BLaER1 (cell line): ENCODE data around the gene SLC28A1.
"Not testable (repeated sequence)": the region's sequence is repeated elsewhere in the genome, so short reads cannot be mapped to it uniquely, and the experiment has no call there.

Experiments
- H3K27ac ChIP-seq: shearing (Covaris generic); formaldehyde crosslinking; 2 replicates; pipeline ENCODE4 v1.8.1; 2022
- H3K27me3 ChIP-seq: shearing (Covaris generic); formaldehyde crosslinking; 2 replicates; pipeline ENCODE4 v1.8.1; 2022
- H3K36me3 ChIP-seq: shearing (Covaris generic); formaldehyde crosslinking; 2 replicates; pipeline ENCODE4 v1.8.1; 2022
- H3K4me1 ChIP-seq: shearing (Covaris generic); formaldehyde crosslinking; 2 replicates; pipeline ENCODE4 v1.8.1; 2022
- H3K4me2 ChIP-seq: shearing (Covaris generic); formaldehyde crosslinking; 2 replicates; pipeline ENCODE4 v1.8.1; 2022
- H3K4me3 ChIP-seq: shearing (Covaris generic); formaldehyde crosslinking; 2 replicates; pipeline ENCODE4 v1.8.1; 2022
- H3K9ac ChIP-seq: shearing (Covaris generic); formaldehyde crosslinking; 2 replicates; pipeline ENCODE4 v1.8.1; 2022
- H3K9me3 ChIP-seq: shearing (Covaris generic); formaldehyde crosslinking; 2 replicates; pipeline ENCODE4 v1.8.1; 2022
- H4K20me1 ChIP-seq: shearing (Covaris generic); formaldehyde crosslinking; 2 replicates; pipeline ENCODE4 v1.8.1; 2022
- Cebpa-rat ChIP-seq: shearing (Covaris generic); IDR thresholded peaks from 2 replicates; pipeline ENCODE4 v1.8.1; 2022

The SLC28A1 gene, protein sequence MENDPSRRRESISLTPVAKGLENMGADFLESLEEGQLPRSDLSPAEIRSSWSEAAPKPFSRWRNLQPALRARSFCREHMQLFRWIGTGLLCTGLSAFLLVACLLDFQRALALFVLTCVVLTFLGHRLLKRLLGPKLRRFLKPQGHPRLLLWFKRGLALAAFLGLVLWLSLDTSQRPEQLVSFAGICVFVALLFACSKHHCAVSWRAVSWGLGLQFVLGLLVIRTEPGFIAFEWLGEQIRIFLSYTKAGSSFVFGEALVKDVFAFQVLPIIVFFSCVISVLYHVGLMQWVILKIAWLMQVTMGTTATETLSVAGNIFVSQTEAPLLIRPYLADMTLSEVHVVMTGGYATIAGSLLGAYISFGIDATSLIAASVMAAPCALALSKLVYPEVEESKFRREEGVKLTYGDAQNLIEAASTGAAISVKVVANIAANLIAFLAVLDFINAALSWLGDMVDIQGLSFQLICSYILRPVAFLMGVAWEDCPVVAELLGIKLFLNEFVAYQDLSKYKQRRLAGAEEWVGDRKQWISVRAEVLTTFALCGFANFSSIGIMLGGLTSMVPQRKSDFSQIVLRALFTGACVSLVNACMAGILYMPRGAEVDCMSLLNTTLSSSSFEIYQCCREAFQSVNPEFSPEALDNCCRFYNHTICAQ

DNA sequence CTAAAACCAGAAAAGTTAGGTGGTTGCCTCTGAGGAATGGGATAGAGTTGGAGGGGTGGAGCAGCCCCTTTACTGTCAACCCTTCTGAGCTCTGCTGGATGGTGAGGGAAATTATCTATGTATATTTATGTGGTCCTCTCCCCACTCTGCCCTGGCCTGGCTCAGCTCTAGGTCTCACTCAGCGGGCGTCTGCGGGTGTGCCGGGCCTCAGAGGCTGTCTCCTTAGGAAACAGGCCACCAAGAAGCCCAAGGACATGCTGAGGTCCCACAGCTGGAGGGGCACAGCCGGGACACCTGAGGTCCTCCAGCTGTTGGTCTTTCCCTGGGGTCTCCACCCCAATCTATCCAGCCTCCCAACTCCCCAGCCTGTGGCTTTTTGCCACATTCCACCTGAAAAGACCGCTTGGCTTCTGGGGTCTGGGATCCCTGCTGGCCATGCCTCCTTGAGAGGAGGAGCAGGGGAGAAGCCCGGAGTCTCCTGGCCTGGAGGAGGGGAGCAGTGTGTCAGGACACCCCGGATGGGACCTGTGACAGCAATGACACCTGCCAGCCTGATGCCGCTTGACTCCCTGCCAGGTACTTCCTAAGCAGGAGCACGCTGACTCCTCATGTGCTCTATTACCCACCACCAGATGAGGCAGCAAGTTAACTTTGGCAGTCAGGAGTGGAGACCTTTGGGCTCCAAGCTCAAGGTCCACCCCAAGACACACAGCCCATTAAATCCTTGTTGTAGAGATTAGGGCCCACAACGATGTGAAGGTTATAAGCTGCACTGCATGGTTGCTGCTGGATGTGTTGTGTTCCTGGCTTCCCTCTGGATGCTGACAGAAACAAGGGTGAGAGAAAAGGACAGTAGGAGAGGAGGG is at the start of gene SLC28A1:
Gene SLC28A1 (plus strand): TSS at position 747 of the 866 bp plus-strand sequence. CDS start 3,099 bp downstream, outside the sequence.
- Histone ChIP-seq H3K27ac (no peak within 1 kb of the TSS), H3K4me1 (no peaks in the 10 kb centered on the region), H3K9ac (no peak within 1 kb of the TSS), H4K20me1 (no peaks in the 10 kb centered on the region), H3K36me3 (no peaks in the 10 kb centered on the region), H3K4me2 (no peak within 1 kb of the TSS), H3K9me3 (no peaks in the 10 kb centered on the region), H3K4me3 (no peak within 1 kb of the TSS), H3K27me3 (no peaks in the 10 kb centered on the region)
- no peak for TF ChIP-seq Cebpa-rat

DNA sequence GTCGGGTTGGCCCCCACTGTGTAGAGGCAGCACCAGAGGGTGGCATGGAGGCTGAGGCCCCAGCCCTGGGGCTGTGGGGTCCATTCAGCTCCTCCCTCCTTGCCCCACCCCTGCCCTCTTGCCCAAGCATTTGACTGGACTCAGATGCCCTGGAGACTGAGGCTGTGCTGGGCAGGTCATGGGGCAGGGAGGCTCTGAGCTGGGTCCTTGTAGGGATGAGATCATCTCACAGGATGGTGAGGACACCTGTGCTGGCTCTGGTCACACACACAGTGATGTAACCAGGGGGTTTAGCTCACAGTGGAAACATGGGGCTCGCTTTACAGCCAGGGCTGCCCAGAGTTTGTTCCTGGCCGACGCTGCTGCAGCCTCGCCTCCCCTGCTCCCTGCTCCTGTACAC is 49.5 kb upstream of the SLC28A1 start:
- TF ChIP-seq Cebpa-rat, result no peak

DNA sequence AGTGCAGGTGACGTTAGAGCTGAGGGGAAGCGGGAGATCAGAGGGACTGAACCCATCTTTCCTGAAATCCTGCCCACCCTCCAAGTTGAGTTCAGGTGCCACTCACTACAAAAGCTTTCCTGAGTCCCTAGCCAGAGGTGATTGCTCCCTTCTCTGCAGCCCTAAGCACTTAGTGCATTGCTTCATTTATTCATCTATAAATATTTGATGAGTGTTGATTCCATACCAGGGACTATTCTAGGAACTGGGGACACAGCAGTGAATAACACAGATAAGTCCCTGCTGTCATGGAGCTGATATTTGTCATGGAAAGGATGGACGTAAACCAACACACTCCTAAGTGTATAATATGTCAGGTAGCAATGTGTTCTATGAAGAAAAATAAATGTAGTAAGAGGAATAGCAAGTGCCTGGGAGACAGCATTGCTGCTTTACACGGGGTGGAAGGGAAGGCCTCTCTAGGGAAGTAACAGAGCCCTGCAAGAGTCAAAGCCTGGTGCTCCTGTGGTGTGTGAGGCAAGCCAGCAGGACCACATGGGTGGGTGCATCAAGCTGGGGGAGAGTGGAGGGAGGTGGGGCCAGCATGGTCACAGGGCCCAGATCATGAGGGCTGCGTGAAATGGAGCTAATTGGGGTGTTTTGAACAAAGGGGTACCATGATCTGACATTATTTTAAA is 48.7 kb upstream of the SLC28A1 start:
- H3K36me3 ChIP-seq, result no peaks in the 10 kb centered on the region
- no peak for TF ChIP-seq Cebpa-rat
- H3K27ac ChIP-seq, result no peak overlapping the region
- H3K4me2 ChIP-seq, result no peak overlapping the region
- no peak overlapping the region for H3K9ac ChIP-seq
- H3K9me3 ChIP-seq, result no peaks in the 10 kb centered on the region
- no peak overlapping the region for H3K4me3 ChIP-seq
- peaks cover 18% of the 10 kb centered on the region; the same call in 1 of the 2 replicates for H3K4me1 ChIP-seq
- no peaks in the 10 kb centered on the region for H4K20me1 ChIP-seq
- H3K27me3 ChIP-seq, result no peaks in the 10 kb centered on the region

More for the DNA sequence above, 49.5 kb upstream of the SLC28A1 start:
- Histone ChIP-seq H3K4me3 (no peak overlapping the region), H3K36me3 (no peaks in the 10 kb centered on the region), H3K9me3 (no peaks in the 10 kb centered on the region), H3K4me1 (peaks cover 9% of the 10 kb centered on the region; the same call in 1 of the 2 replicates), H3K9ac (no peak overlapping the region), H3K27ac (no peak overlapping the region), H3K27me3 (no peaks in the 10 kb centered on the region), H4K20me1 (no peaks in the 10 kb centered on the region), H3K4me2 (no peak overlapping the region)

DNA sequence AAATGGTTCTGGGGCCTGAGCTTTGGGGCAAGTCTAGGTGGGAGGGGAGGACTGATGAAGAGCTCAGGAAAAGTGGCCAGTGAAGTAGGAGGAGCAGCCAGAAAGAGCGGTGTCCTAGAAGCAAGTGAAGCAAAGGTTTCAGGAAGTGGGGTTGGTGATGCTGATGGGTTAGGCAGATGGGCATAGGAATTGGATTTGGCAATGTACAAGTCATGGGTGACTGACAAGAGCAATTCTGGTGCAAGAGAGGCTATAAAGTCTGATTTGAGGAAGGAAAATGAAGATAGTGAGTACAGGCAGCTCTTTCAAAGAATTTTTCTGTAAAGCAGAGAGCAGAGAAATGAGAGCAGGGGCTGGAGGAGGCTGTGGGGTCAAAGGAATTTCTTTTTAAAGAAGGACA is 47.6 kb upstream of the SLC28A1 start:
- Histone ChIP-seq H3K9me3 (no peaks in the 10 kb centered on the region), H3K4me3 (no peak overlapping the region), H3K4me2 (no peak overlapping the region), H3K27ac (no peak overlapping the region), H3K27me3 (no peaks in the 10 kb centered on the region), H4K20me1 (no peaks in the 10 kb centered on the region), H3K9ac (no peak overlapping the region), H3K4me1 (peaks cover 22% of the 10 kb centered on the region; the same call in 1 of the 2 replicates), H3K36me3 (no peaks in the 10 kb centered on the region)
- TF ChIP-seq Cebpa-rat, result no peak

DNA sequence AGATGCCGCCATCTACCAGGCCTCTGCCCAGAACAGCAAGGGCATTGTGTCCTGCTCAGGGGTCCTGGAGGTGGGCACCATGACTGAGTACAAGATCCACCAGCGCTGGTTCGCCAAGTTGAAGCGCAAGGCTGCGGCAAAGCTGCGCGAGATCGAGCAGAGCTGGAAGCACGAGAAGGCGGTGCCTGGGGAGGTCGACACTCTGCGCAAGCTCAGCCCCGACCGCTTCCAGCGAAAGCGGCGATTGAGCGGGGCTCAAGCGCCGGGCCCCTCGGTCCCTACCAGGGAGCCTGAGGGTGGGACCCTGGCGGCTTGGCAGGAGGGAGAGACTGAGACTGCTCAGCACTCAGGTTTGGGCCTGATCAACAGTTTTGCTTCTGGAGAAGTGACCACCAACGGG is 44.7 kb upstream of the SLC28A1 start:
- TF ChIP-seq Cebpa-rat, result no peak
- H3K4me2 ChIP-seq, result no peak overlapping the region
- H4K20me1 ChIP-seq, result no peaks in the 10 kb centered on the region
- peaks cover 22% of the 10 kb centered on the region; the same call in 1 of the 2 replicates for H3K4me1 ChIP-seq
- no peaks in the 10 kb centered on the region for H3K27me3 ChIP-seq
- no peak overlapping the region for H3K4me3 ChIP-seq
- no peaks in the 10 kb centered on the region for H3K36me3 ChIP-seq
- no peak overlapping the region for H3K9ac ChIP-seq
- no peak overlapping the region for H3K27ac ChIP-seq
- no peaks in the 10 kb centered on the region for H3K9me3 ChIP-seq

DNA sequence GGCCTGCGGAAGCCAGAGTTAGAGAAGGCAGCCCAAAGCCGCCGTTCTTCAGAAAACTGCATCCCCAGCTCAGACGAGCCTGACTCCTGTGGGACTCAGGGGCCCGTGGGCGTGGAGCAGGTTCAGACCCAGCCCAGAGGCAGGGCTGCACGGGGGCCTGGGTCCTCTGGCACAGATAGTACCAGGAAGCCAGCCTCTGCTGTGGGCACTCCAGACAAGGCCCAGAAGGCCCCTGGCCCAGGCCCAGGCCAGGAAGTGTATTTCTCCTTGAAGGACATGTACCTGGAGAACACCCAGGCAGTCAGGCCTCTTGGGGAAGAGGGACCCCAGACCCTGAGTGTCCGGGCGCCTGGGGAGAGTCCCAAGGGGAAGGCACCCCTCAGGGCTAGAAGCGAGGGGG is 44.2 kb upstream of the SLC28A1 start:
- no peaks in the 10 kb centered on the region for H3K9me3 ChIP-seq
- H3K4me3 ChIP-seq, result no peak overlapping the region
- TF ChIP-seq Cebpa-rat, result no peak
- H3K27me3 ChIP-seq, result no peaks in the 10 kb centered on the region
- H3K9ac ChIP-seq, result no peak overlapping the region
- H4K20me1 ChIP-seq, result no peaks in the 10 kb centered on the region
- peak overlapping the region; percentile 32 for H3K4me2 ChIP-seq
- H3K36me3 ChIP-seq, result no peaks in the 10 kb centered on the region
- peak overlapping the region; percentile 30; the same call in 1 of the 2 replicates for H3K27ac ChIP-seq
- H3K4me1 ChIP-seq, result peaks cover 22% of the 10 kb centered on the region; the same call in 1 of the 2 replicates

DNA sequence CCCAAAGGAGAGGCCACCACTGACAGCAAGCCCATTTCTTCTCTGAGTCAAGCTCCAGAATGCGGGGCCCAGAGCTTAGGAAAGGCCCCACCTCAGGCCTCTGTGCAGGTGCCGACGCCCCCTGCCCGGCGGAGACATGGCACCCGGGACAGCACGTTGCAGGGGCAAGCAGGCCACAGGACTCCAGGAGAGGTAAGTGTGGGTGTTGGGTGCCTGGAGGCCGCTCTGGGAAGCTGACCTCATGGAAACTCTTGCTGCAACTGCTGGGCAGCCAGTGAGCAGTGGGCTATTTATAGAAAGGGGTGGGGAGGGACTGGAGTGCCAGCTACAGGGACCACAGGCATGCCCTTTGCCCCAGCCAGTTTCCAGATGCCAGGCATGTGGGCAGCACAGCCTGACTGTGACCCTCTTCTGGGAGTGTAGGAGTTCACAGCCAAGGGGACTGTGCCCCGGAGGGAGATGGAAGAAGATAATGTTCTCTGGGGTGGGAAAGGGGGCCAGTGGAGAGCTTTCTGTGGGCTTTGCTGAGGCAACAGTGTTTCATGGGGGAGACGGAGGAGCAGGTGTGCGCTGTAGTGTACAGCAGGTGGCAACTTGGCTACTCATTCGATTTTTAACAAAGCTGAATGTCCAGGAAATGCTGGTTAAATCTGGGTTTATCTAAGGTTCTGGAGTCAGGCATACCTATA is 43.6 kb upstream of the SLC28A1 start:
- Histone ChIP-seq H3K9me3 (no peaks in the 10 kb centered on the region), H3K27ac (peak overlapping the region; percentile 30; the same call in 1 of the 2 replicates), H3K4me1 (peaks cover 22% of the 10 kb centered on the region; the same call in 1 of the 2 replicates), H3K27me3 (no peaks in the 10 kb centered on the region), H3K36me3 (no peaks in the 10 kb centered on the region), H3K4me2 (peak overlapping the region; percentile 32), H3K9ac (no peak overlapping the region), H4K20me1 (no peaks in the 10 kb centered on the region), H3K4me3 (no peak overlapping the region)
- TF ChIP-seq Cebpa-rat, result no peak

DNA sequence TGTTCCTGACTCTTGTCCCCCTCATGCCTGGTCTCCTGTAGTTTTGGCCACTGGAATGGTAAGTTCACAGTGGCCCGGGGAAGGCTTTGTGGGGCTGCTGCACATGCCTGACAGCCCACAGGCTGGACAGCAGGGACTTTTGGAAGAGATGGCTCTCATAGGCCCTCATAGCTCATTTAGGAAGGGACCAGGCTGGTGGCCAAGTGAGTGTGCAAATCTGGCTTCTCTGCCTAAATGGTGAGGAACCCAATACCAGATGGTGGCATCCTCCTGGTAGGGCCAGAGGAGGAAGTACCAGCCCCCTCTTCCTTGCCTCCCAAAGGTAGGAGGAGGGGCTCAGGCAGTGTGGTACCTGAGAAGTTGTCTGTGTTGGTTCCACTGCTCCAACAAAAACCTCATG is 41.7 kb upstream of the SLC28A1 start:
- no peak overlapping the region for H3K4me3 ChIP-seq
- no peak overlapping the region for H3K4me2 ChIP-seq
- H3K9ac ChIP-seq, result no peak overlapping the region
- peaks cover 18% of the 10 kb centered on the region; the same call in 1 of the 2 replicates for H3K4me1 ChIP-seq
- H3K9me3 ChIP-seq, result peaks cover 16% of the 10 kb centered on the region
- no peaks in the 10 kb centered on the region for H4K20me1 ChIP-seq
- no peaks in the 10 kb centered on the region for H3K36me3 ChIP-seq
- no peaks in the 10 kb centered on the region for H3K27me3 ChIP-seq
- no peak for TF ChIP-seq Cebpa-rat
- no peak overlapping the region for H3K27ac ChIP-seq

DNA sequence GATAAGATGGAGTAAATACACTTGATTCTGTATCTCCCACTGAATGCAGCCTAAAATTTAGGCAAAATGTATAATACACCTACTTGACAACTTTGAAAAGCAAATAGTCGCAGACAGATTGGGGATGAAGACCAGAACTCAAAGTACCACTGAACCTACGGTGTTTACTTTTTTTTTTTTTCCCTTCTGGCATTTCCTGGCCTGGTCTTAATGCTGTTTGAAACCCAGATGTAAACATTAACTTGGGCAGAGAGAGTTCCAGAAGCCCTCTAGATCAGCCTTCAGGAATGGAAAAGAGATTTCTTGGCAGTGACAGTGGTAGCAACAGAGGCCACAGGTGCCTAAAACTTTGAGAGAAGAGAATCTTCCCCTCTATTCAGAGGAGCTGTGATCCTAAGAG is 39.5 kb upstream of the SLC28A1 start:
- Histone ChIP-seq H3K36me3 (no peaks in the 10 kb centered on the region), H3K9ac (no peak overlapping the region), H3K4me3 (no peak overlapping the region), H3K4me1 (peaks cover 13% of the 10 kb centered on the region; the same call in 1 of the 2 replicates), H4K20me1 (no peaks in the 10 kb centered on the region), H3K27ac (no peak overlapping the region), H3K4me2 (no peak overlapping the region), H3K27me3 (no peaks in the 10 kb centered on the region), H3K9me3 (peaks cover 17% of the 10 kb centered on the region)
- no peak for TF ChIP-seq Cebpa-rat

DNA sequence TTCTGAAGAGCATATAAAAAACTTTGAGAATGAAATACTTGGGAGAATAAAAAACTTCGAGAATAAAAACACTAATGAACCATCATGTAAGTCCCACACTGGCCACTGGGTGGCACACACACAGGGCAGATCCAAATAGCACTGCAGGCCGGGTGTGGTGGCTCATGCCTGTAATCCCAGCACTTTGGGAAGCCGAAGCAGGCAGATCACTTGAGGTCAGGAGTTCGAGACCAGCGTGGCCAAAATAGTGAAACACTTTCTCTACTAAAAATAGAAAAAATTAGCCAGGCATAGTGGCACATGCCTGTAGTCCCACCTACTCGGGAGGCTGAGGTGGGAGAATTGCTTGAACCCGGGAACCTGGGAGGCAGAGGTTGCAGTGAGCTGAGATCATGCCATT is 38.8 kb upstream of the SLC28A1 start:
- not testable (repeated sequence) for H3K4me2 ChIP-seq, H3K36me3 ChIP-seq, H3K4me3 ChIP-seq, H4K20me1 ChIP-seq, H3K9ac ChIP-seq, H3K27ac ChIP-seq, H3K27me3 ChIP-seq, H3K4me1 ChIP-seq
- peaks cover 17% of the 10 kb centered on the region for H3K9me3 ChIP-seq
